Lung microvascular endothelial cell (primary cell): ENCODE measurements around the gene CD53. TPM values are rescaled to one million over a fixed set of nuclear protein-coding genes. Genes with fewer than 3 reads are reported as not detected.
A peak's percentile ranks its signal among the peaks of the same experiment; 100 is the strongest.
"Not testable (repeated sequence)": the region's sequence is repeated elsewhere in the genome, so short reads cannot be mapped to it uniquely, and the experiment has no call there.

Source experiments
- DNase-seq, 2 donors: peaks; one replicate each; pipeline versions ENCODE4 v3.0.0 to v3.0.0-alpha.2; 2010; ENCODE audit warnings: low read depth in 2 of 2
- total RNA-seq: library from RNA; depleted of rRNA; stranded (reverse); fragments of >200 nt; gene quantifications from 2 replicates; pipeline ENCODE4 v1.2.1, GENCODE V29; 2014

CD53 gene
- total RNA-seq, 1 donor from 2014 or later, result not detected

- DNase-seq, result no peak
Measured at GRCh38 chr1:110916274-110916668, 43.3 kb downstream of the CD53 start.

GRCh38 chr1:110916669-110917306 is 43.8 kb downstream of the CD53 start:
- DNase-seq, result peak; percentile 6 to 37

- no peak for DNase-seq
Measured at GRCh38 chr1:110918016-110918415, 45.1 kb downstream of the CD53 start.

- DNase-seq, result no peak
Measured at GRCh38 chr1:110921953-110922352, 49.0 kb downstream of the CD53 start.

- no peak for DNase-seq
Measured at GRCh38 chr1:110927484-110928075, 54.6 kb downstream of the CD53 start.

- DNase-seq, result no peak
Measured at GRCh38 chr1:110928191-110928590, 55.2 kb downstream of the CD53 start.

GRCh38 chr1:110928904-110929303 is 56.0 kb downstream of the CD53 start:
- DNase-seq, result no peak

GRCh38 chr1:110931097-110931496 is 58.1 kb downstream of the CD53 start:
- not testable (repeated sequence) for DNase-seq

GRCh38 chr1:110936567-110936966 is 63.6 kb downstream of the CD53 start:
- no peak for DNase-seq

- no peak for DNase-seq
Measured at GRCh38 chr1:110944806-110945205, 71.9 kb downstream of the CD53 start.

GRCh38 chr1:110945626-110946025 is 72.7 kb downstream of the CD53 start:
- peak; percentile 1 to 32 for DNase-seq

GRCh38 chr1:110948038-110948810 is 75.3 kb downstream of the CD53 start:
- no peak for DNase-seq

Other genes with a start within 250 kb of the CD53 start
- not detected in 2 replicates for gene KCNA3, start 198.2 kb upstream of the CD53 start, total RNA-seq
- gene LRIF1, start 90.8 kb downstream of the CD53 start, total RNA-seq, result 7.8 and 8.5 TPM in 2 replicates